ENCODE results near the gene SGMS1. TPM values are rescaled to one million over a fixed set of nuclear protein-coding genes. Genes with fewer than 3 reads are reported as not detected.
A peak's percentile ranks its signal among the peaks of the same experiment; 100 is the strongest.

The SGMS1 gene
- total RNA-seq, 1 donor from 2014 or later: 25.0 TPM

DNA sequence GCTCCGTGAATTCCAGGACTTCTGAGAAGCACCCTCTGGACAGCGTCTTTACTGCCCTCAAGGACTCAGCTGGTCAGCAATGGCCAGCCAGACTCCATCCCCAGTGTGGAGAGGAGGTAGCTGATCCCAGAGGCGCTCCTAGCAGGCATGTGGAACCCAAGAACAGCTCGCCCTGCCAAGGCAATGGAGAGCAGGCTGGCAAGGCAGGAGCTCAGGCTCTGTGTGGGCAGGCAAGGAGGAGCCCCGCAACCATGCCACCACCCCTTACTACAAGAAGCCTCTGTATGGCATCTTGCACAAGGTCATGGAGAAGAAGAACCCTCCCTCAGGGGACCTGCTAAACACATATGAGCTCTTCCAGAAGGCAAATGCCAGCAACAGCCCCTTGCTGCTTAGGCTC lies 34.4 kb upstream of the SGMS1 start:
- H3K27ac Mint-ChIP-seq: no peak overlapping the region
- no peak overlapping the region for H3K4me3 Mint-ChIP-seq (ENCODE audit: low read depth)
- peaks cover 2% of the 10 kb centered on the region for H3K4me1 Mint-ChIP-seq (ENCODE audit: low read depth)
- DNase-seq (ENCODE audit: low spot score, unreplicated experiment): no peak
- TF ChIP-seq, protein P1, sequence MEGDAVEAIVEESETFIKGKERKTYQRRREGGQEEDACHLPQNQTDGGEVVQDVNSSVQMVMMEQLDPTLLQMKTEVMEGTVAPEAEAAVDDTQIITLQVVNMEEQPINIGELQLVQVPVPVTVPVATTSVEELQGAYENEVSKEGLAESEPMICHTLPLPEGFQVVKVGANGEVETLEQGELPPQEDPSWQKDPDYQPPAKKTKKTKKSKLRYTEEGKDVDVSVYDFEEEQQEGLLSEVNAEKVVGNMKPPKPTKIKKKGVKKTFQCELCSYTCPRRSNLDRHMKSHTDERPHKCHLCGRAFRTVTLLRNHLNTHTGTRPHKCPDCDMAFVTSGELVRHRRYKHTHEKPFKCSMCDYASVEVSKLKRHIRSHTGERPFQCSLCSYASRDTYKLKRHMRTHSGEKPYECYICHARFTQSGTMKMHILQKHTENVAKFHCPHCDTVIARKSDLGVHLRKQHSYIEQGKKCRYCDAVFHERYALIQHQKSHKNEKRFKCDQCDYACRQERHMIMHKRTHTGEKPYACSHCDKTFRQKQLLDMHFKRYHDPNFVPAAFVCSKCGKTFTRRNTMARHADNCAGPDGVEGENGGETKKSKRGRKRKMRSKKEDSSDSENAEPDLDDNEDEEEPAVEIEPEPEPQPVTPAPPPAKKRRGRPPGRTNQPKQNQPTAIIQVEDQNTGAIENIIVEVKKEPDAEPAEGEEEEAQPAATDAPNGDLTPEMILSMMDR (IDR thresholded peaks at IDR 0.05; ENCODE audit: unreplicated experiment): no peak
- no peaks in the 10 kb centered on the region for H3K9me3 Mint-ChIP-seq (ENCODE audit: low read depth)
- no peaks in the 10 kb centered on the region for H3K36me3 Mint-ChIP-seq (ENCODE audit: insufficient read depth)
- peaks cover 2% of the 10 kb centered on the region for H3K27me3 Mint-ChIP-seq

- peaks cover 5% of the 10 kb centered on the region for H3K4me1 Mint-ChIP-seq (ENCODE audit: low read depth)
- H3K36me3 Mint-ChIP-seq (ENCODE audit: insufficient read depth): no peaks in the 10 kb centered on the region
- no peaks in the 10 kb centered on the region for H3K9me3 Mint-ChIP-seq (ENCODE audit: low read depth)
- no peaks in the 10 kb centered on the region for H3K27me3 Mint-ChIP-seq
- H3K4me3 Mint-ChIP-seq (ENCODE audit: low read depth): no peak overlapping the region
- H3K27ac Mint-ChIP-seq: no peak overlapping the region
- TF ChIP-seq, protein P1 (IDR thresholded peaks at IDR 0.05; ENCODE audit: unreplicated experiment): no peak
- DNase-seq (ENCODE audit: low spot score, unreplicated experiment): no peak
Observed at GRCh38 chr10:50653758-50654157, 30.0 kb upstream of the SGMS1 start.

DNA sequence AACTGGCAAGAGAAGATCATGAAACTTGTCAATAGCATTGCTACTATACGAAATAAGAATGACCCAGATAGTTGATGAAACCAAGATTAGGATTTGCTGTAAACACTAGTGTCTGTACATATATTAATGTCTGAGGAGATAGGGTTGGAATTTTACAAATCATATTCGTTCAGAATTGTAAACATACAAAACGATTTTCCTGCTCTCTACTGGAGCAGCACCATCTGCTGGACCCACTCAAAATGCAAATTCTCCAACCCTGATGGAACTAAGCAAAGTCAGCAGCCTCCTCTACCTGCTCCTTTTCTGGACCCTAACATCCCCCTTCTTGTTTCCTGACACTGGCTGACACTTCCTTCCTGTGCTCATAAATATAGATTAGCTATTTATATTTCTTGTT lies 29.4 kb upstream of the SGMS1 start:
- Mint-ChIP-seq H3K27me3 (no peaks in the 10 kb centered on the region), H3K36me3 (ENCODE audit: insufficient read depth) (no peaks in the 10 kb centered on the region), H3K4me3 (ENCODE audit: low read depth) (no peak overlapping the region), H3K27ac (no peak overlapping the region), H3K4me1 (ENCODE audit: low read depth) (peaks cover 5% of the 10 kb centered on the region), H3K9me3 (ENCODE audit: low read depth) (no peaks in the 10 kb centered on the region)
- DNase-seq (ENCODE audit: low spot score, unreplicated experiment): no peak
- TF ChIP-seq, protein P1 (IDR thresholded peaks at IDR 0.05; ENCODE audit: unreplicated experiment): peak; percentile 27

- H3K9me3 Mint-ChIP-seq (ENCODE audit: low read depth): no peaks in the 10 kb centered on the region
- H3K36me3 Mint-ChIP-seq (ENCODE audit: insufficient read depth): no peaks in the 10 kb centered on the region
- H3K27ac Mint-ChIP-seq: peak overlapping the region; percentile 37
- DNase-seq (ENCODE audit: low spot score, unreplicated experiment): no peak
- peaks cover 5% of the 10 kb centered on the region for H3K4me1 Mint-ChIP-seq (ENCODE audit: low read depth)
- no peak overlapping the region for H3K4me3 Mint-ChIP-seq (ENCODE audit: low read depth)
- H3K27me3 Mint-ChIP-seq: no peaks in the 10 kb centered on the region
- TF ChIP-seq, protein P1 (IDR thresholded peaks at IDR 0.05; ENCODE audit: unreplicated experiment): no peak
Observed at GRCh38 chr10:50651808-50652207, 28.1 kb upstream of the SGMS1 start.

- Mint-ChIP-seq H3K27me3 (no peaks in the 10 kb centered on the region), H3K36me3 (ENCODE audit: insufficient read depth) (no peaks in the 10 kb centered on the region), H3K4me1 (ENCODE audit: low read depth) (peaks cover 5% of the 10 kb centered on the region), H3K9me3 (ENCODE audit: low read depth) (no peaks in the 10 kb centered on the region), H3K27ac (no peak overlapping the region), H3K4me3 (ENCODE audit: low read depth) (no peak overlapping the region)
- TF ChIP-seq, protein P1 (IDR thresholded peaks at IDR 0.05; ENCODE audit: unreplicated experiment): no peak
- DNase-seq (ENCODE audit: low spot score, unreplicated experiment): no peak
Observed at GRCh38 chr10:50650481-50650880, 26.7 kb upstream of the SGMS1 start.

All from progenitor cell of endocrine pancreas (in vitro differentiated cells).